Activated naive CD4-positive, alpha-beta T cell treated with anti-CD3 and anti-CD28 coated beads for 36 hours (primary cell): ENCODE measurements around the gene MAGIX. TPM values are rescaled to one million over a fixed set of nuclear protein-coding genes. Genes with fewer than 3 reads are reported as not detected.
"Not testable (repeated sequence)": the region's sequence is repeated elsewhere in the genome, so short reads cannot be mapped to it uniquely, and the experiment has no call there.

Experiments used
- CTCF ChIA-PET: fragments of 350-600 bp; sonication (Branson Sonifier 250); formaldehyde crosslinking; loops from one replicate; lab custom pipeline; 2021; ENCODE audit warnings: antibody characterized with exemption; lab: Charles Lee
- DNase-seq: peaks from one replicate; pipeline ENCODE4 v3.0.0-alpha.2; 2020
- H3K27ac Mint-ChIP-seq: one replicate; pipeline ENCODE4 v1.8.0; 2021; ENCODE audit warnings: mild to moderate bottlenecking, mixed read lengths
- H3K27me3 Mint-ChIP-seq: one replicate; pipeline ENCODE4 v1.8.0; 2021; ENCODE audit warnings: low read depth, mixed read lengths
- H3K36me3 Mint-ChIP-seq: one replicate; pipeline ENCODE4 v1.8.0; 2021; ENCODE audit warnings: low read depth, mixed read lengths
- H3K4me1 Mint-ChIP-seq: one replicate; pipeline ENCODE4 v1.8.0; 2021; ENCODE audit warnings: low read depth, mixed read lengths
- H3K4me3 Mint-ChIP-seq: one replicate; pipeline ENCODE4 v1.8.0; 2021; ENCODE audit warnings: mild to moderate bottlenecking, moderate library complexity, mixed read lengths
- H3K9me3 Mint-ChIP-seq: one replicate; pipeline ENCODE4 v1.8.0; 2021; ENCODE audit warnings: mixed read lengths
- intact Hi-C: fragments of 100-400 bp; cut with micrococcal nuclease; formaldehyde crosslinking; loops from one replicate; pipeline ENCODE4 v1.15.1; 2023
- total RNA-seq, 2 experiments: library from RNA; stranded (reverse); gene quantifications; one replicate each; pipeline ENCODE4 v1.2.3, GENCODE V29; 2021

Gene MAGIX
- under 1 TPM; 0.25 to 0.26 TPM for total RNA-seq

GRCh38 chrX:49162620-49163019, at the start of gene MAGIX:
Gene MAGIX, plus strand, starts transcription at chrX:49162758. Its CDS starts 132 bp downstream, at chrX:49162890.
- no peak for DNase-seq
- intact Hi-C loops: loop anchor here (5.0 to 10.0 kb wide), 2 partner anchors 88 to 205 kb away; partner anchors contain the start of genes OTUD5, PRAF2 and WDR45
- Mint-ChIP-seq H3K9me3 (no peaks in the 10 kb centered on the region), H3K4me1 (peaks cover 23% of the 10 kb centered on the region), H3K27ac (no peak within 1 kb of the TSS), H3K36me3 (no peaks in the 10 kb centered on the region), H3K27me3 (no peaks in the 10 kb centered on the region), H3K4me3 (peak within 1 kb of the TSS; percentile 76)
- CTCF ChIA-PET: no interaction called here

DNA sequence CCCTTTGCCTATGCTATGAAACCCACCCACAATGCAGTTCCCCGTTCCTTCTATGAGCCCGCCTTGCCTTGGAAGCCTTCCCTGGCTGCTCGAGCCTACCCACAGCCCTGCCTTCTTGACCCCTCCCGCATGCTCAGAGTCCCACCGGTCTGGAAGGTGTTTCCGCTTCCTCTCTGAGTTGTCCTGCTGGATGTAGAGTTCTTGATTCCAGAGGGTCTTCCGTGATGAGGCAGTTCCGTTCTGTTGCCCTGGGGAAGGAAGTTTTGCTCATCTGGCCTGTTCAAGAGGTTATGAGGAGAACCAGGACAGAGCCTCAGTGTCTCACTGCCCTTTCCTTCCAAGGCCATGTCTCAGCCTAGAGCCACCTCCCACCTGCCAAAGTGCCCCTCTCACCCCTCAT, 46.5 kb upstream of the MAGIX start:
- Mint-ChIP-seq H3K27me3 (no peaks in the 10 kb centered on the region), H3K9me3 (no peaks in the 10 kb centered on the region), H3K4me3 (no peak overlapping the region), H3K4me1 (peaks cover 20% of the 10 kb centered on the region), H3K36me3 (peaks cover 21% of the 10 kb centered on the region), H3K27ac (no peak overlapping the region)
- intact Hi-C loops: no loop called here
- CTCF ChIA-PET: no interaction called here
- DNase-seq: no peak

- Mint-ChIP-seq H3K27me3 (no peaks in the 10 kb centered on the region), H3K27ac (no peak overlapping the region), H3K9me3 (no peaks in the 10 kb centered on the region), H3K4me3 (no peak overlapping the region), H3K4me1 (peaks cover 20% of the 10 kb centered on the region), H3K36me3 (peaks cover 21% of the 10 kb centered on the region)
- intact Hi-C loops: no loop called here
- CTCF ChIA-PET: no interaction called here
- no peak for DNase-seq
Measured at GRCh38 chrX:49116716-49117115, 45.8 kb upstream of the MAGIX start.

- intact Hi-C loops: no loop called here
- no peak for DNase-seq
- no peak overlapping the region for H3K4me3 Mint-ChIP-seq
- H3K9me3 Mint-ChIP-seq: no peaks in the 10 kb centered on the region
- H3K36me3 Mint-ChIP-seq: peaks cover 19% of the 10 kb centered on the region
- H3K27me3 Mint-ChIP-seq: no peaks in the 10 kb centered on the region
- peaks cover 28% of the 10 kb centered on the region for H3K4me1 Mint-ChIP-seq
- CTCF ChIA-PET: no interaction called here
- peak overlapping the region; percentile 74 for H3K27ac Mint-ChIP-seq
Measured at GRCh38 chrX:49117581-49117980, 45.0 kb upstream of the MAGIX start.

GRCh38 chrX:49120091-49120490, 42.5 kb upstream of the MAGIX start:
- Mint-ChIP-seq H3K4me3 (no peak overlapping the region), H3K27ac (no peak overlapping the region)

GRCh38 chrX:49122499-49122898, 40.1 kb upstream of the MAGIX start:
- no peaks in the 10 kb centered on the region for H3K9me3 Mint-ChIP-seq
- CTCF ChIA-PET: interaction anchor here (1.7 kb wide), 1 partner anchor 33 kb away, joined by 3 read pairs; no protein-coding TSS in a partner anchor
- DNase-seq: no peak
- H3K36me3 Mint-ChIP-seq: peaks cover 9% of the 10 kb centered on the region
- intact Hi-C loops: loop anchor here (2.0 to 5.0 kb wide), 5 partner anchors 48 to 755 kb away; partner anchors contain the start of genes HDAC6, PRAF2 and USP27X
- no peaks in the 10 kb centered on the region for H3K27me3 Mint-ChIP-seq
- H3K4me1 Mint-ChIP-seq: peaks cover 27% of the 10 kb centered on the region
- H3K4me3 Mint-ChIP-seq: peak overlapping the region; percentile 95
- H3K27ac Mint-ChIP-seq: peak overlapping the region; percentile 88

More at GRCh38 chrX:49120091-49120490, 42.5 kb upstream of the MAGIX start:
- H3K4me1 Mint-ChIP-seq: peaks cover 35% of the 10 kb centered on the region
- no peak for DNase-seq
- intact Hi-C loops: loop anchor here (5.0 kb wide), 3 partner anchors 318 to 757 kb away; partner anchors contain the start of genes HDAC6 and USP27X
- CTCF ChIA-PET: interaction anchor here (1.4 kb wide), 1 partner anchor 36 kb away, joined by 5 read pairs; no protein-coding TSS in a partner anchor
- no peaks in the 10 kb centered on the region for H3K27me3 Mint-ChIP-seq
- peaks cover 19% of the 10 kb centered on the region for H3K36me3 Mint-ChIP-seq
- no peaks in the 10 kb centered on the region for H3K9me3 Mint-ChIP-seq

- H3K36me3 Mint-ChIP-seq, H3K27ac Mint-ChIP-seq, H3K4me1 Mint-ChIP-seq, H3K27me3 Mint-ChIP-seq, intact Hi-C loops, H3K4me3 Mint-ChIP-seq, H3K9me3 Mint-ChIP-seq, DNase-seq: not testable (repeated sequence)
- CTCF ChIA-PET: interaction anchor here (1.9 kb wide), 1 partner anchor 15 kb away, joined by 6 read pairs; no protein-coding TSS in a partner anchor
Measured at GRCh38 chrX:49127742-49128258, 34.8 kb upstream of the MAGIX start.

GRCh38 chrX:49129427-49129826, 33.1 kb upstream of the MAGIX start:
- Mint-ChIP-seq H3K9me3 (no peaks in the 10 kb centered on the region), H3K36me3 (no peaks in the 10 kb centered on the region), H3K4me3 (no peak overlapping the region), H3K27me3 (no peaks in the 10 kb centered on the region), H3K27ac (no peak overlapping the region), H3K4me1 (no peaks in the 10 kb centered on the region)
- intact Hi-C loops: no loop called here
- no peak for DNase-seq
- CTCF ChIA-PET: no interaction called here

- H3K4me3 Mint-ChIP-seq, DNase-seq, CTCF ChIA-PET, H3K36me3 Mint-ChIP-seq, H3K4me1 Mint-ChIP-seq, H3K27ac Mint-ChIP-seq, H3K9me3 Mint-ChIP-seq, H3K27me3 Mint-ChIP-seq, intact Hi-C loops: not testable (repeated sequence)
Measured at GRCh38 chrX:49132275-49132674, 30.3 kb upstream of the MAGIX start.

- DNase-seq: no peak
- Mint-ChIP-seq H3K4me3 (no peak overlapping the region), H3K27ac (no peak overlapping the region), H3K36me3 (no peaks in the 10 kb centered on the region), H3K4me1 (no peaks in the 10 kb centered on the region), H3K9me3 (no peaks in the 10 kb centered on the region), H3K27me3 (no peaks in the 10 kb centered on the region)
- intact Hi-C loops: no loop called here
- CTCF ChIA-PET: no interaction called here
Measured at GRCh38 chrX:49133759-49134158, 28.8 kb upstream of the MAGIX start.

GRCh38 chrX:49137492-49137891, 25.1 kb upstream of the MAGIX start:
- Mint-ChIP-seq H3K4me1 (no peaks in the 10 kb centered on the region), H3K27me3 (no peaks in the 10 kb centered on the region), H3K27ac (no peak overlapping the region), H3K9me3 (peaks cover 2% of the 10 kb centered on the region), H3K36me3 (peaks cover 4% of the 10 kb centered on the region), H3K4me3 (no peak overlapping the region)
- intact Hi-C loops: no loop called here
- DNase-seq: no peak
- CTCF ChIA-PET: interaction anchor here (0.7 kb wide), 1 partner anchor 11 kb away, joined by 3 read pairs; no protein-coding TSS in a partner anchor

GRCh38 chrX:49139713-49140112, 22.8 kb upstream of the MAGIX start:
- CTCF ChIA-PET: interaction anchor here (0.5 kb wide), 1 partner anchor 14 kb away, joined by 4 read pairs; no protein-coding TSS in a partner anchor
- H3K36me3 Mint-ChIP-seq: peaks cover 4% of the 10 kb centered on the region
- intact Hi-C loops: loop anchor here (5.0 kb wide), 1 partner anchor 613 kb away; no protein-coding TSS in a partner anchor

GRCh38 chrX:49142264-49142663, 20.3 kb upstream of the MAGIX start:
- H3K27ac Mint-ChIP-seq, H3K27me3 Mint-ChIP-seq, DNase-seq, H3K9me3 Mint-ChIP-seq, H3K4me3 Mint-ChIP-seq, H3K36me3 Mint-ChIP-seq, H3K4me1 Mint-ChIP-seq: not testable (repeated sequence)
- intact Hi-C loops: loop anchor here (2.0 to 5.0 kb wide), 2 partner anchors 23 to 610 kb away; no protein-coding TSS in a partner anchor
- CTCF ChIA-PET: interaction anchor here (0.7 to 1.9 kb wide), 8 partner anchors 12 to 50 kb away, joined by 3 to 8 read pairs (median 4); no protein-coding TSS in a partner anchor

More at GRCh38 chrX:49139713-49140112, 22.8 kb upstream of the MAGIX start:
- no peak for DNase-seq
- no peaks in the 10 kb centered on the region for H3K27me3 Mint-ChIP-seq
- no peak overlapping the region for H3K27ac Mint-ChIP-seq
- peaks cover 2% of the 10 kb centered on the region for H3K9me3 Mint-ChIP-seq
- H3K4me3 Mint-ChIP-seq: no peak overlapping the region
- peaks cover 3% of the 10 kb centered on the region for H3K4me1 Mint-ChIP-seq
